CD4-positive, alpha-beta T cell (primary cell): ENCODE data around the gene RAD51B. TPM values are rescaled to one million over a fixed set of nuclear protein-coding genes. Genes with fewer than 3 reads are reported as not detected.

Source experiments
- ATAC-seq: fragments of 200-7000 bp; cut with Tn5 transposase; one replicate; pipeline ENCODE4 v1.10.0; 2022; ENCODE audit warnings: mild to moderate bottlenecking; ENCODE audit not compliant: poor library complexity
- CTCF ChIA-PET: fragments of 350-600 bp; sonication (Branson Sonifier 250); formaldehyde crosslinking; loops from one replicate; lab custom pipeline; 2021; ENCODE audit warnings: antibody characterized with exemption, inconsistent platforms; lab: Charles Lee
- POLR2A ChIA-PET: fragments of 350-600 bp; sonication (Branson Sonifier 250); formaldehyde crosslinking; loops from one replicate; lab custom pipeline; 2021; ENCODE audit warnings: antibody characterized with exemption, inconsistent platforms; lab: Charles Lee
- DNase-seq, 14 experiments: peaks; one replicate each; pipeline ENCODE4 v3.0.0-alpha.2; 2013 to 2020; ENCODE audit warnings: mixed read lengths in 2 of 14
- H3K27ac ChIP-seq, 2 donors: one replicate each; pipeline versions ENCODE4 v1.5.1 to v1.7.0; 2013; ENCODE audit warnings: low read length in 2 of 2, low read depth in 1 of 2, mild to moderate bottlenecking in 1 of 2
- H3K27me3 ChIP-seq, 2 experiments: 1 replicate in 1 of 2; 2 replicates in 1 of 2; pipeline versions ENCODE4 v1.6.1 to v1.7.0; 2013; ENCODE audit warnings: low read length in 2 of 2, control low read depth in 1 of 2, mild to moderate bottlenecking in 1 of 2, moderate library complexity in 1 of 2; ENCODE audit not compliant: insufficient read depth in 2 of 2, control insufficient read depth in 1 of 2
- H3K36me3 ChIP-seq: one replicate; pipeline ENCODE4 v1.6.1; 2013; ENCODE audit warnings: low read length, control low read depth; ENCODE audit not compliant: insufficient read depth
- H3K4me1 ChIP-seq: one replicate; pipeline ENCODE4 v1.6.1; 2013; ENCODE audit warnings: low read length, control low read depth; ENCODE audit not compliant: insufficient read depth
- H3K4me3 ChIP-seq: one replicate; pipeline ENCODE4 v1.5.1; 2013; ENCODE audit warnings: mild to moderate bottlenecking, low read length, moderate library complexity
- H3K9me3 ChIP-seq, 2 experiments: 1 replicate in 1 of 2; 2 replicates in 1 of 2; pipeline versions ENCODE4 v1.6.1 to v1.7.0; 2013; ENCODE audit warnings: low read length in 2 of 2, mild to moderate bottlenecking in 2 of 2, control low read depth in 1 of 2, moderate library complexity in 1 of 2; ENCODE audit not compliant: control insufficient read depth in 1 of 2, insufficient read depth in 1 of 2
- H3K27ac Mint-ChIP-seq: one replicate; pipeline ENCODE4 v1.8.0; 2020; ENCODE audit warnings: mixed read lengths
- H3K27me3 Mint-ChIP-seq: one replicate; pipeline ENCODE4 v1.8.0; 2021; ENCODE audit warnings: mixed read lengths
- H3K36me3 Mint-ChIP-seq: one replicate; pipeline ENCODE4 v1.8.0; 2021; ENCODE audit warnings: low read depth, mixed read lengths
- H3K4me1 Mint-ChIP-seq: one replicate; pipeline ENCODE4 v1.8.0; 2021; ENCODE audit warnings: low read depth, mixed read lengths
- H3K4me3 Mint-ChIP-seq: one replicate; pipeline ENCODE4 v1.8.0; 2020; ENCODE audit warnings: mild to moderate bottlenecking, mixed read lengths
- H3K9me3 Mint-ChIP-seq: one replicate; pipeline ENCODE4 v1.8.0; 2020; ENCODE audit warnings: mixed read lengths
- intact Hi-C, 2 experiments: fragments of 100-400 bp; cut with DNase I in 1 of 2; cut with micrococcal nuclease in 1 of 2; formaldehyde crosslinking; loops; one replicate each; pipeline versions ENCODE4 v1.15.1 to v1.9.0; 2023 to 2025; cut with DNase I, micrococcal nuclease
- total RNA-seq, 174 experiments: library from RNA in 2 of 174; stranded (reverse) in 2 of 174; gene quantifications; one replicate each; pipeline ENCODE4 v1.2.3 and lab custom pipeline; 2021 to 2026
- TF ChIP-seq, protein P1 (sequence below): fragments of 200-600 bp; IDR thresholded peaks from one replicate; pipeline ENCODE4 v1.8.0; 2022; ENCODE audit warnings: antibody characterized with exemption, mild to moderate bottlenecking

Gene RAD51B
- total RNA-seq, 2 experiments from 2014 or later = 18.4 to 20.0 TPM

DNA sequence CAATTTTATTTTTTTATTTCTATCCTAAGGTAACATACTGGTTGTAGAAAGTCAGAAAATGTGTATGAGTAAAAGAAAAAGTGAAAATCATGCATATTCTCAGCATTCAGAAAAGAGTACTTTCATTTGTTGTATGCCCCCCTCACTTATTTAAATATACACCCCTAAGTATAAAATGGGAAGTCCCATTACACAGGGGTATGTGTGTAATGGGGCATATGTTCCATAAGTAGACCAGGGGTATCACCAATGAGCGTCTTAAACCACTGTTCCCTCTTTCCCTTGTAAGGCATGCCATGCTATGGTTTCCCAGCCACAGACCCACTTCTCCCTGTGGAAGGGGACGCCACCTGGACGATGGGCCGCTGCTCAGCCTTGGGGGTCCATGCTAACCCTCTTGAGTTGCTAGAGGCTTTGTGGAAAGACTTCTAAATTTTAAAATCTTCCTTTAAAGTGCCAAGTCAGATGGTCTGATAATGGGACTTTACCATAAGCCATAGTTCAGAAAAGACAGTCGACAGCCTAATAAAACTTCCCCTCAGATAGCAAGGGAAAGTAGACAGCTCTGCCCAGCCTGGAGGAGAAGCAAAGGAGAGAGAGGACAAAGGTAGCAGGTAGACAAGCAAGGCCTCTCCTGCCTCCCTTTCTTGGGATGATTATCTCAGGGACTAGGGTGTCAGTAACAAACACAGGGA is 855.1 kb downstream of the RAD51B start:
- Histone ChIP-seq H3K4me3 (no peak overlapping the region), H3K9me3 (no peaks in the 10 kb centered on the region), H3K36me3 (no peaks in the 10 kb centered on the region), H3K4me1 (no peaks in the 10 kb centered on the region), H3K27me3 (no peaks in the 10 kb centered on the region), H3K27ac (no peak overlapping the region)
- Mint-ChIP-seq H3K36me3 (no peaks in the 10 kb centered on the region), H3K27ac (no peak overlapping the region), H3K4me3 (no peak overlapping the region), H3K4me1 (peaks cover 6% of the 10 kb centered on the region), H3K27me3 (no peaks in the 10 kb centered on the region), H3K9me3 (no peaks in the 10 kb centered on the region)
- CTCF ChIA-PET = no interaction called here
- ATAC-seq = no peak
- POLR2A ChIA-PET = interaction anchor here (1.6 kb wide), 1 partner anchor 11 kb away, joined by 3 read pairs; no protein-coding TSS in a partner anchor
- intact Hi-C loops = no loop called here
- DNase-seq = no peak
- TF ChIP-seq, protein P1, sequence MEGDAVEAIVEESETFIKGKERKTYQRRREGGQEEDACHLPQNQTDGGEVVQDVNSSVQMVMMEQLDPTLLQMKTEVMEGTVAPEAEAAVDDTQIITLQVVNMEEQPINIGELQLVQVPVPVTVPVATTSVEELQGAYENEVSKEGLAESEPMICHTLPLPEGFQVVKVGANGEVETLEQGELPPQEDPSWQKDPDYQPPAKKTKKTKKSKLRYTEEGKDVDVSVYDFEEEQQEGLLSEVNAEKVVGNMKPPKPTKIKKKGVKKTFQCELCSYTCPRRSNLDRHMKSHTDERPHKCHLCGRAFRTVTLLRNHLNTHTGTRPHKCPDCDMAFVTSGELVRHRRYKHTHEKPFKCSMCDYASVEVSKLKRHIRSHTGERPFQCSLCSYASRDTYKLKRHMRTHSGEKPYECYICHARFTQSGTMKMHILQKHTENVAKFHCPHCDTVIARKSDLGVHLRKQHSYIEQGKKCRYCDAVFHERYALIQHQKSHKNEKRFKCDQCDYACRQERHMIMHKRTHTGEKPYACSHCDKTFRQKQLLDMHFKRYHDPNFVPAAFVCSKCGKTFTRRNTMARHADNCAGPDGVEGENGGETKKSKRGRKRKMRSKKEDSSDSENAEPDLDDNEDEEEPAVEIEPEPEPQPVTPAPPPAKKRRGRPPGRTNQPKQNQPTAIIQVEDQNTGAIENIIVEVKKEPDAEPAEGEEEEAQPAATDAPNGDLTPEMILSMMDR = no peak

DNA sequence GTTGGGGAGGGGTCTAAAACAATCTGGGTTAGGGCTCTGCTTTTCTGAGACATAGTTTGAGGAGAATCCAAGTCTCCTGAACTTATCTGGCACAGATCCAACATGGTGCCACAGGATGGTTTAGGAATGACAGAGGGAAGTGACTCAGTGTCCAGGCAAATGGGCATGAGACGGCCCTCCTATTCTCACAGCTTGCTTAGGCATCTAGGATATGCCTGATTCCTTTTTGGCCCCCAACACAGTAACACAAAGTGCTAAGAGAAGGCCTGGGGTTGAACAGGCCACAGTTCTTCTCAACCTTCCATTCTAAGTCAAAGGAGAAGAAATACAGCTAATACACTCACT is 855.6 kb downstream of the RAD51B start:
- no peaks in the 10 kb centered on the region for H3K27me3 Mint-ChIP-seq
- no peaks in the 10 kb centered on the region for H3K9me3 ChIP-seq
- TF ChIP-seq, protein P1 = no peak
- H3K27ac ChIP-seq = no peak overlapping the region
- H3K4me1 ChIP-seq = no peaks in the 10 kb centered on the region
- POLR2A ChIA-PET = interaction anchor here (1.6 kb wide), 1 partner anchor 10 kb away, joined by 3 read pairs; no protein-coding TSS in a partner anchor
- H3K27me3 ChIP-seq = no peaks in the 10 kb centered on the region
- DNase-seq = no peak
- no peak overlapping the region for H3K4me3 Mint-ChIP-seq
- H3K4me3 ChIP-seq = no peak overlapping the region
- CTCF ChIA-PET = no interaction called here
- peaks cover 7% of the 10 kb centered on the region for H3K4me1 Mint-ChIP-seq
- no peak for ATAC-seq
- no peaks in the 10 kb centered on the region for H3K9me3 Mint-ChIP-seq
- intact Hi-C loops = no loop called here
- no peak overlapping the region for H3K27ac Mint-ChIP-seq
- H3K36me3 Mint-ChIP-seq = no peaks in the 10 kb centered on the region
- no peaks in the 10 kb centered on the region for H3K36me3 ChIP-seq

DNA sequence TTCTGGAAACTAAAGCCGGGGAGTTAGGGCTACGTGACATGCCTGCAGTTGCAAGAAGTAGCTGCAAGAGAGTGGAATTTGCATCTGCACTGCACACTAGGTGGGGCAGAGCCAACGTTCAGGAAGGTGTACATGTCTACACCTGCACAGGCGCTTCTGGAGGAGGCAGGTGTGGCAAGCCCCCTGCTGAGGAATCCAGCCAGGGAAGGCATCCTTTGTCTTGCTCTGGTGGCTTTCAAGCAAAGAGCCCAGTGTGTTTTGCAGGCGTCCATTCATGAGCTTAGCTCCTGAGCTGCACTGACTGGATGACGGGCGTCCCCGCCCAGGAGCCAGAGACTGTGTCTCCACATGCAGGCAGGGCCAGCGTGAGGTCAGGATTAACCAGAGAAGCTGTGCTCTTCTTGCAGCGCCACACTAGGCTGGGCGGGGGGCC is 856.9 kb downstream of the RAD51B start:
- H3K27ac ChIP-seq = no peak overlapping the region
- ChIA-PET POLR2A (interaction anchor here (1.6 kb wide), 1 partner anchor 9 kb away, joined by 3 read pairs; no protein-coding TSS in a partner anchor), CTCF (no interaction called here)
- no peak overlapping the region for H3K4me3 Mint-ChIP-seq
- H3K27me3 Mint-ChIP-seq = no peaks in the 10 kb centered on the region
- H3K36me3 Mint-ChIP-seq = no peaks in the 10 kb centered on the region
- TF ChIP-seq, protein P1 = no peak
- H3K27ac Mint-ChIP-seq = no peak overlapping the region
- DNase-seq = no peak
- H3K4me3 ChIP-seq = no peak overlapping the region
- intact Hi-C loops = no loop called here
- peaks cover 17% of the 10 kb centered on the region for H3K4me1 Mint-ChIP-seq
- no peaks in the 10 kb centered on the region for H3K9me3 ChIP-seq
- no peaks in the 10 kb centered on the region for H3K36me3 ChIP-seq
- ATAC-seq = no peak
- no peaks in the 10 kb centered on the region for H3K9me3 Mint-ChIP-seq
- no peaks in the 10 kb centered on the region for H3K27me3 ChIP-seq
- H3K4me1 ChIP-seq = peaks cover 9% of the 10 kb centered on the region
